ENCODE measurements around the gene IRX5. TPM values are rescaled to one million over a fixed set of nuclear protein-coding genes. Genes with fewer than 3 reads are reported as not detected.

The IRX5 gene
- total RNA-seq: 100 to 1,000 TPM in 1 of 3 donors, 10 to 100 TPM in 2; 10.9 to 119 (median 59.0) TPM

GRCh38 chr16:54930005-54930868, at the start of gene IRX5:
Gene IRX5 (plus strand): TSS chr16:54930865. CDS start chr16:54931199, 334 bp downstream.
- Histone ChIP-seq H3K9me3 (no peaks in the 10 kb centered on the region), H3K27me3 (peaks cover 0 to 3% of the 10 kb centered on the region in 2 donors), H3K4me1 (no peaks in the 10 kb centered on the region), H3K36me3 (no peaks in the 10 kb centered on the region), H3K4me3 (peak within 1 kb of the TSS; percentile 81 to 95 (median 88)), H3K27ac (peak within 1 kb of the TSS; percentile 98 to 99)
- TF ChIP-seq POLR2A (IDR thresholded peaks at IDR 0.05) (peak; percentile 63), CTCF (IDR thresholded peaks at IDR 0.05) (peak in 1 of 3 donors; percentile 44), POLR2AphosphoS5 (IDR thresholded peaks at IDR 0.05) (peak; percentile 32 to 85 (median 46))
- intact Hi-C loops (cut with DNase I; ENCODE audit: low total_unique reads): no loop called here
- peak; percentile 94 to 96 for DNase-seq (ENCODE audit: low spot score in 2 of 2)

GRCh38 chr16:54882556-54882955, 48.1 kb upstream of the IRX5 start:
- TF ChIP-seq POLR2A (IDR thresholded peaks at IDR 0.05) (no peak), CTCF (IDR thresholded peaks at IDR 0.05) (no peak), POLR2AphosphoS5 (IDR thresholded peaks at IDR 0.05) (no peak)
- no peak for DNase-seq (ENCODE audit: low spot score in 2 of 2)
- H3K9me3 ChIP-seq: peaks cover 5 to 8% of the 10 kb centered on the region in 2 donors
- H3K4me3 ChIP-seq: no peak overlapping the region
- H3K36me3 ChIP-seq: no peaks in the 10 kb centered on the region
- no peak overlapping the region for H3K27ac ChIP-seq
- intact Hi-C loops (cut with DNase I; ENCODE audit: low total_unique reads): no loop called here
- no peaks in the 10 kb centered on the region for H3K27me3 ChIP-seq
- H3K4me1 ChIP-seq: no peaks in the 10 kb centered on the region

- intact Hi-C loops (cut with DNase I; ENCODE audit: low total_unique reads): no loop called here
Measured at GRCh38 chr16:54883358-54883757, 47.3 kb upstream of the IRX5 start.

GRCh38 chr16:54886078-54886477, 44.6 kb upstream of the IRX5 start:
- DNase-seq (ENCODE audit: low spot score in 2 of 2): no peak
- TF ChIP-seq POLR2A (IDR thresholded peaks at IDR 0.05): no peak
- TF ChIP-seq CTCF (IDR thresholded peaks at IDR 0.05): no peak
- no peak for TF ChIP-seq POLR2AphosphoS5 (IDR thresholded peaks at IDR 0.05)
- intact Hi-C loops (cut with DNase I; ENCODE audit: low total_unique reads): no loop called here
- no peaks in the 10 kb centered on the region for H3K4me1 ChIP-seq
- H3K27me3 ChIP-seq: no peaks in the 10 kb centered on the region
- H3K9me3 ChIP-seq: peaks cover 5 to 8% of the 10 kb centered on the region in 2 donors
- H3K36me3 ChIP-seq: no peaks in the 10 kb centered on the region
- H3K4me3 ChIP-seq: no peak overlapping the region
- no peak overlapping the region for H3K27ac ChIP-seq

More at GRCh38 chr16:54883358-54883757, 47.3 kb upstream of the IRX5 start:
- TF ChIP-seq POLR2AphosphoS5 (IDR thresholded peaks at IDR 0.05) (no peak), CTCF (IDR thresholded peaks at IDR 0.05) (no peak), POLR2A (IDR thresholded peaks at IDR 0.05) (no peak)
- H3K27ac ChIP-seq: no peak overlapping the region
- no peak overlapping the region for H3K4me3 ChIP-seq
- H3K9me3 ChIP-seq: peaks cover 5 to 8% of the 10 kb centered on the region in 2 donors
- no peaks in the 10 kb centered on the region for H3K4me1 ChIP-seq
- no peaks in the 10 kb centered on the region for H3K36me3 ChIP-seq
- no peaks in the 10 kb centered on the region for H3K27me3 ChIP-seq
- no peak for DNase-seq (ENCODE audit: low spot score in 2 of 2)

- H3K36me3 ChIP-seq: no peaks in the 10 kb centered on the region
- H3K4me3 ChIP-seq: no peak overlapping the region
- no peak for DNase-seq (ENCODE audit: low spot score in 2 of 2)
- no peaks in the 10 kb centered on the region for H3K27me3 ChIP-seq
- H3K4me1 ChIP-seq: no peaks in the 10 kb centered on the region
- H3K9me3 ChIP-seq: peaks cover 0 to 8% of the 10 kb centered on the region in 2 donors
- TF ChIP-seq CTCF (IDR thresholded peaks at IDR 0.05): no peak
- no peak for TF ChIP-seq POLR2AphosphoS5 (IDR thresholded peaks at IDR 0.05)
- intact Hi-C loops (cut with DNase I; ENCODE audit: low total_unique reads): no loop called here
- H3K27ac ChIP-seq: no peak overlapping the region
Measured at GRCh38 chr16:54890381-54890780, 40.3 kb upstream of the IRX5 start.
